Skeletal muscle satellite cell (primary cell): ENCODE data around the gene TTC23L.
"Not testable (repeated sequence)": the region's sequence is repeated elsewhere in the genome, so short reads cannot be mapped to it uniquely, and the experiment has no call there.

Source experiments
- H3K27me3 ChIP-seq: 2 replicates; pipeline ENCODE4 v1.7.0; 2013; ENCODE audit warnings: low read length; ENCODE audit not compliant: control insufficient read depth, insufficient read depth
- H3K36me3 ChIP-seq: 2 replicates; pipeline ENCODE4 v1.7.0; 2013; ENCODE audit warnings: mild to moderate bottlenecking, control low read depth, low read length; ENCODE audit not compliant: insufficient read depth
- H3K4me1 ChIP-seq: 2 replicates; pipeline ENCODE4 v1.7.0; 2013; ENCODE audit warnings: low read length; ENCODE audit not compliant: control insufficient read depth, insufficient read depth
- H3K4me2 ChIP-seq: 2 replicates; pipeline ENCODE4 v1.7.0; 2013; ENCODE audit warnings: mild to moderate bottlenecking, low read length
- H3K4me3 ChIP-seq: 2 replicates; pipeline ENCODE4 v1.7.0; 2013; ENCODE audit warnings: low read length
- H3K9ac ChIP-seq: 2 replicates; pipeline ENCODE4 v1.7.0; 2013; ENCODE audit warnings: mild to moderate bottlenecking, low read depth, low read length, moderate library complexity
- H3K9me3 ChIP-seq: replicated peaks from 2 replicates; pipeline ENCODE4 v1.7.0; 2013; ENCODE audit warnings: mild to moderate bottlenecking, control low read depth, low read length

The TTC23L gene

DNA sequence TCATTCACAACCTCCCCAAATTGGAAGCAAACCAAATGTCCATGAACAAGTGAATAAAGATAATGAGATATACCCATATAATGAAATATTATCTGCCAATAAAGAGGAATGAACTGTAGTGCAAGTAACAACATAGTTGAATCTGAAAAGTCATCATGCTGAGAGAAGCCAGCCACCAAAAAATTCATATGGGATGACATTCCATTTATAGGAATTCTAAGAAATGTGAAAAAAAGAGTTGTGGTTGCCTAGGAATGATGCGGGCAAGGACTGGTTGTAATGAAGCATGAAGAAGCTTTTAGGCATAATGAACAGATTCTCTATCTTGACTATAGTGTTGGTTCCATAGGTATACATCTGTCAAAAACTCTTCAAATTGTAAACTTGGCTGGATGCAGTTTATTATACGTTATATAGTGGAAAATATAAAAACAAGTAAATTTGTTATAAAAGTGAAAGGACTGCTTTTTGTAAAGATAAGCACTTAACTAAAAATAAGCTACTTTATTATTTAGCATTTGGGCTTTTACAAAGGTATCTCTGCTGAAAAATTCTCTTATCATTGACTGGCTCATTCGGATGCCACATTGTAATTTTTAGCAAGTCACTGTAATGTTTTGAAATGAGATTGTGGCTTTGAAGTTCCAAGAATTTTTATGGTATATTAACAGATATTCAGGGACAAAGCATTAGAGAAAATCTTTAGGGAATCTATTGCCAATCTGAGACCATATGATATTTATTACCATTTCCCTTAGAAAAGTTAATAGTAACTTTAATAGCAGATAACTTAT, 21.2 kb upstream of the TTC23L start:
- no peaks in the 10 kb centered on the region for H3K4me1 ChIP-seq
- no peaks in the 10 kb centered on the region for H3K9me3 ChIP-seq
- H3K36me3 ChIP-seq, result peaks cover 88% of the 10 kb centered on the region
- H3K4me2 ChIP-seq, result no peak overlapping the region
- H3K9ac ChIP-seq, result no peak overlapping the region
- H3K4me3 ChIP-seq, result no peak overlapping the region
- H3K27me3 ChIP-seq, result no peaks in the 10 kb centered on the region

DNA sequence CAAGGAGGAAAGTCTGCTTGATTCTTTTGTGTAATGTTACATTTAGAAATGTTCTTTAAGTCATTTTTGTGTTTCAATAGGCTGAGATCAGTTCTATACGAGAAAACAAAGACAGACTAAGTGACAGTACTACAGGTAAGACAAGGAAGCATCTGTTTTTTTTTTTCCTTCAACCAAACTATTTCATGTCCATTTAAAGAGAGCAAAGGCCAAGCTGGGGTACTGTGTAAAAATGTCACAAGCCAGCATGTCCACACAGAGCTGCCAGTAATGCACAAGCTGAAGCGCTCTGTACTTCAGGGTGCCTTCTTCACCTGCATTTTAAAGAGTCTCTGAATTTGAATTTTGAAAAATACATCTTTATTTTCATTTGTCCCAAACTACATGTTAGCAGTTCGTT, 20.2 kb upstream of the TTC23L start:
- Histone ChIP-seq H3K4me1 (no peaks in the 10 kb centered on the region), H3K9ac (no peak overlapping the region), H3K36me3 (peaks cover 88% of the 10 kb centered on the region), H3K4me2 (no peak overlapping the region), H3K27me3 (no peaks in the 10 kb centered on the region), H3K9me3 (no peaks in the 10 kb centered on the region), H3K4me3 (no peak overlapping the region)

DNA sequence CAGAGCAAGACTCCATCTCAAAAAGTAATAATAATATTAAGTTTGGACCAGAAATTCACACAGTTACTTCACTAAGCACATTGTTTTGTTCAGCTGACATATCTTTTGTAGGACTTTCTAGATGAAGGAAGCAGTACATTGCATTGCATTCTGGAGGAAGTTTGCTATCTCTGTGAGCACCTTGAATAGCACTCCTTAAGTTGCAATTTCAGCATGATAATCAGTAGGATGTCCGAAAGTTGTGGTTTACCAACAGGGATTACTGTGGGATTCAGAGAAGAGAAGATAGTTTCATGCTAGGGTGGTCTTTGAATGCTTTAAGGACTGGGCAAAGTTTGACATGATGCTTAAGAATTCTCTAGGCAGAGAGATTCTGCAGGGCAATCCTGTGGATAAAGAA, 18.4 kb upstream of the TTC23L start:
- Histone ChIP-seq H3K27me3 (no peaks in the 10 kb centered on the region), H3K36me3 (peaks cover 87% of the 10 kb centered on the region), H3K4me2 (no peak overlapping the region), H3K9ac (no peak overlapping the region), H3K4me3 (no peak overlapping the region), H3K4me1 (no peaks in the 10 kb centered on the region), H3K9me3 (no peaks in the 10 kb centered on the region)

- H3K27me3 ChIP-seq, result no peaks in the 10 kb centered on the region
- peaks cover 89% of the 10 kb centered on the region for H3K36me3 ChIP-seq
Measured at GRCh38 chr5:34822956-34823715, 15.8 kb upstream of the TTC23L start.

DNA sequence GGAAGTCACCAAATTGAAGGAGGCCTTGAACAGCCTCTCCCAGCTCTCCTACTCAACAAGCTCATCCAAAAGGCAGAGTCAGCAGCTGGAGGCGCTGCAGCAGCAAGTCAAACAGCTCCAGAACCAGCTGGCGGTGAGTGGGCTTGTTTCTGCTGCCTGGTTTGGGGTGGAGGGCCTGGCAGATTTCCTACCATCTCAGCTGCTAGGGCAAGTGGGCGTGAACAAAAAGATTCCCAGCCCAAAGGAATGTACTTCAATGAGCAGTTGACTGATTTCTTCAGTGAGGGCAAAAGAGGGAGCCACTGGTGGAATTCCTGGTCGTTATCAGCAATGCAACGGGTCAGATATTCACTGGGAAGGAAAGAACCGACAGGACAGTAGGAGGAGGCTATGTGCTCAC, 12.6 kb upstream of the TTC23L start:
- H3K27me3 ChIP-seq, result no peaks in the 10 kb centered on the region
- no peak overlapping the region for H3K4me2 ChIP-seq
- no peak overlapping the region for H3K9ac ChIP-seq
- no peak overlapping the region for H3K4me3 ChIP-seq
- H3K9me3 ChIP-seq, result no peaks in the 10 kb centered on the region
- H3K4me1 ChIP-seq, result no peaks in the 10 kb centered on the region
- peaks cover 83% of the 10 kb centered on the region for H3K36me3 ChIP-seq

More at GRCh38 chr5:34822956-34823715, 15.8 kb upstream of the TTC23L start:
- Histone ChIP-seq H3K9me3 (no peaks in the 10 kb centered on the region), H3K9ac (no peak overlapping the region), H3K4me1 (no peaks in the 10 kb centered on the region), H3K4me2 (no peak overlapping the region), H3K4me3 (no peak overlapping the region)

- Histone ChIP-seq H3K9ac (no peak overlapping the region), H3K4me1 (no peaks in the 10 kb centered on the region), H3K4me3 (no peak overlapping the region), H3K27me3 (no peaks in the 10 kb centered on the region), H3K36me3 (peaks cover 87% of the 10 kb centered on the region), H3K4me2 (no peak overlapping the region), H3K9me3 (no peaks in the 10 kb centered on the region)
Measured at GRCh38 chr5:34827588-34828506, 11.1 kb upstream of the TTC23L start.

- not testable (repeated sequence) for H3K9ac ChIP-seq, H3K9me3 ChIP-seq, H3K4me2 ChIP-seq, H3K4me1 ChIP-seq, H3K27me3 ChIP-seq, H3K4me3 ChIP-seq
- H3K36me3 ChIP-seq, result peaks cover 76% of the 10 kb centered on the region
Measured at GRCh38 chr5:34830827-34831226, 8.1 kb upstream of the TTC23L start.

GRCh38 chr5:34831303-34831702, 7.7 kb upstream of the TTC23L start:
- Histone ChIP-seq H3K4me3 (no peak overlapping the region), H3K9ac (no peak overlapping the region), H3K4me1 (no peaks in the 10 kb centered on the region), H3K4me2 (no peak overlapping the region), H3K27me3 (no peaks in the 10 kb centered on the region), H3K9me3 (no peaks in the 10 kb centered on the region), H3K36me3 (peaks cover 71% of the 10 kb centered on the region)

- Histone ChIP-seq H3K4me3 (no peak overlapping the region), H3K4me2 (no peak overlapping the region), H3K9me3 (no peaks in the 10 kb centered on the region), H3K27me3 (no peaks in the 10 kb centered on the region), H3K4me1 (no peaks in the 10 kb centered on the region), H3K36me3 (peaks cover 58% of the 10 kb centered on the region), H3K9ac (no peak overlapping the region)
Measured at GRCh38 chr5:34832568-34832967, 6.4 kb upstream of the TTC23L start.

DNA sequence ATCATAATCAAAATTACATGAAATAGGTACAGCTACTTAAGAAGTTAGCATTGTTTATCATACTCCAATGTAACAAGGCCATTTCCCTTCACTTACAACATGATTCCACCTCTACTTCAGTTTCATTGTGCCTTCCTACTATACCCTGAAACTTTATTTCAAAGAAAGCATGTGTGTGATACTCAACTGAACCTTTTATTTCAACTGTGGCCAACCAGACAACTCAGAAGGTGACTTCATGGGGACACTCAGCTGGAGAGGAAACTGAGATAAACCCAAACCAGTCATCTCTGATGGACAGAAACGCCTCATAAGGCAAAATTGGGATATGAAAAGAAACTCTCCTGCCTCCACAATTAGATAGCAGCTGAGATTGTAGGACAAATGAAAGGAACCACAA, 5.9 kb upstream of the TTC23L start:
- H3K4me1 ChIP-seq, result no peaks in the 10 kb centered on the region
- H3K9ac ChIP-seq, result no peak overlapping the region
- peaks cover 53% of the 10 kb centered on the region for H3K36me3 ChIP-seq
- no peaks in the 10 kb centered on the region for H3K9me3 ChIP-seq
- no peaks in the 10 kb centered on the region for H3K27me3 ChIP-seq
- no peak overlapping the region for H3K4me3 ChIP-seq
- no peak overlapping the region for H3K4me2 ChIP-seq
